Measurements from ENCODE around the gene ZNF474. TPM values are rescaled to one million over a fixed set of nuclear protein-coding genes. Genes with fewer than 3 reads are reported as not detected.

The ZNF474 gene
- total and polyA plus RNA-seq, 7 experiments from 2014 or later, result 0.24 TPM; not detected in 4

DNA sequence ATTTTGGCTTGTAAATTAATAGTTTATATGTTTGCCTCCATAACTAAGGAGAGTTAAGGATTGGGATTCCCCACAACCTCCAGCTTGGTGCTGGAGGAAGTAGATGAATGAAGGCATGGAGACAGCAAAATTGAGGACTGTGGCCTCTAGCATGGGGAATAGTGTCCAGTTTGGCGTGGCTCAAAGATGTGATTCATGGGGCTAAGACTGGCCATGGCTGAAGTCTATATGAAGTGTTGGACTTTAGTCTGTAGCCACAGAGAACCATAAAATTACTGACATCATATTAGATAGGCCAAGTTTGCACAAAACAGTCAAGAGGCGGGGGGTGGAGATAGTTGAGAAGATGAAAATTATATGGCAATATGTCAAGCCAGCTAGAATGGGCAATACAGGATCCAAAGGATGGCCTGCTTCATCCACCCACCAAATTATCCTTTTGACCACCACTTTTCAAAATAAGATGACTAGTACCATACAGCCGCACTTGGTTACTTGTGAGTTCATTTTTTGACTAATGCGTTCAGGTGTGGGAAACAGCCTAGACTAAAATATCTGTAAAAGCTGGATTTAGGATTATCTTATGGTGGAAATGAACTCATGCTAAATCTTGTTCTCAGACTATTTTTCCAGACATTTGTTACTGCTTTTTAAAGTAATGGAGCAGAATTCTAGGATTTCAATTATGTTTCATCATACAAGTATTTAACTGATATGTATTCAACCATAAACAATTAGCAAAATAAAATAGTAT lies 40.2 kb downstream of the ZNF474 start:
- H3K27ac ChIP-seq (ENCODE audit: low read depth, low read length), result no peak overlapping the region
- no peaks in the 10 kb centered on the region for H3K9me3 ChIP-seq (ENCODE audit: control insufficient read depth in 2 of 3, low read length in 3 of 3)
- ChIA-PET CTCF (no interaction called here), POLR2A (no interaction called here)
- H3K4me1 ChIP-seq (ENCODE audit: control insufficient read depth in 2 of 2, insufficient read depth in 2 of 2, low read length in 2 of 2), result no peaks in the 10 kb centered on the region
- no peak for DNase-seq
- H3K4me3 ChIP-seq (ENCODE audit: low read length), result no peak overlapping the region
- no peaks in the 10 kb centered on the region for H3K27me3 ChIP-seq (ENCODE audit: control insufficient read depth in 2 of 2, insufficient read depth in 2 of 2, low read length in 2 of 2)
- peaks cover 0 to 2% (median 0%) of the 10 kb centered on the region in 11 donors for H3K9me3 Mint-ChIP-seq
- no peaks in the 10 kb centered on the region for H3K36me3 Mint-ChIP-seq
- H3K4me3 Mint-ChIP-seq, result no peak overlapping the region
- H3K4me1 Mint-ChIP-seq, result peaks cover 0 to 3% (median 0%) of the 10 kb centered on the region in 7 donors
- intact Hi-C loops (cut with micrococcal nuclease), result no loop called here
- H3K27ac Mint-ChIP-seq, result no peak overlapping the region
- ATAC-seq, result no peak
- H3K27me3 Mint-ChIP-seq, result peaks cover 0 to 6% (median 0%) of the 10 kb centered on the region in 5 donors
- no peaks in the 10 kb centered on the region for H3K36me3 ChIP-seq (ENCODE audit: control insufficient read depth in 2 of 3, insufficient read depth in 3 of 3, low read length in 3 of 3)

- Histone ChIP-seq H3K27ac (ENCODE audit: low read depth, low read length) (no peak overlapping the region), H3K27me3 (ENCODE audit: control insufficient read depth in 2 of 2, insufficient read depth in 2 of 2, low read length in 2 of 2) (no peaks in the 10 kb centered on the region), H3K36me3 (ENCODE audit: control insufficient read depth in 2 of 3, insufficient read depth in 3 of 3, low read length in 3 of 3) (no peaks in the 10 kb centered on the region), H3K9me3 (ENCODE audit: control insufficient read depth in 2 of 3, low read length in 3 of 3) (no peaks in the 10 kb centered on the region), H3K4me1 (ENCODE audit: control insufficient read depth in 2 of 2, insufficient read depth in 2 of 2, low read length in 2 of 2) (no peaks in the 10 kb centered on the region), H3K4me3 (ENCODE audit: low read length) (no peak overlapping the region)
- Mint-ChIP-seq H3K9me3 (peaks cover 0 to 2% (median 0%) of the 10 kb centered on the region in 11 donors), H3K4me3 (no peak overlapping the region), H3K27ac (no peak overlapping the region), H3K4me1 (peaks cover 0 to 3% (median 0%) of the 10 kb centered on the region in 7 donors), H3K36me3 (no peaks in the 10 kb centered on the region), H3K27me3 (peaks cover 0 to 6% (median 0%) of the 10 kb centered on the region in 5 donors)
- ChIA-PET POLR2A (no interaction called here), CTCF (no interaction called here)
- intact Hi-C loops (cut with micrococcal nuclease), result no loop called here
- DNase-seq (no peak), ATAC-seq (no peak)
Observed at GRCh38 chr5:122170620-122171019, 41.3 kb downstream of the ZNF474 start.

DNA sequence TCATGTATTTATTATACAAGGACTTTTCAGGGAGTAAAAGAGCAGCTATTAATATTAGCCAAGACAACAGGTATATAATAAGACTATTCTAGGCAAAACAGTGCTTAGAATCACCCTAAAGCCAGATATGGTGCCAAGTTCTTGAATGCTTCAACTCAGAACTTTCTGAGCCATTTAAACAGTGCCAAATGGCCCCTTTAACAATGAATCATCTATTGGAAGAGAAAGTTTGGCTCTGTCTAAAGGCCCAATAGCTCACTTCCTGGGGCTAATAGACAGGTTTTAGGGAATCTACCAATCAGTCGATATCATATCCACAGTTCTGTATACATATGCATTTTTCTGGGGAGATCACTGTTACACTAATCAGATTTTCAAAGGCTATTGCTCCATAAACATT lies 42.9 kb downstream of the ZNF474 start:
- CTCF ChIA-PET, result no interaction called here

DNA sequence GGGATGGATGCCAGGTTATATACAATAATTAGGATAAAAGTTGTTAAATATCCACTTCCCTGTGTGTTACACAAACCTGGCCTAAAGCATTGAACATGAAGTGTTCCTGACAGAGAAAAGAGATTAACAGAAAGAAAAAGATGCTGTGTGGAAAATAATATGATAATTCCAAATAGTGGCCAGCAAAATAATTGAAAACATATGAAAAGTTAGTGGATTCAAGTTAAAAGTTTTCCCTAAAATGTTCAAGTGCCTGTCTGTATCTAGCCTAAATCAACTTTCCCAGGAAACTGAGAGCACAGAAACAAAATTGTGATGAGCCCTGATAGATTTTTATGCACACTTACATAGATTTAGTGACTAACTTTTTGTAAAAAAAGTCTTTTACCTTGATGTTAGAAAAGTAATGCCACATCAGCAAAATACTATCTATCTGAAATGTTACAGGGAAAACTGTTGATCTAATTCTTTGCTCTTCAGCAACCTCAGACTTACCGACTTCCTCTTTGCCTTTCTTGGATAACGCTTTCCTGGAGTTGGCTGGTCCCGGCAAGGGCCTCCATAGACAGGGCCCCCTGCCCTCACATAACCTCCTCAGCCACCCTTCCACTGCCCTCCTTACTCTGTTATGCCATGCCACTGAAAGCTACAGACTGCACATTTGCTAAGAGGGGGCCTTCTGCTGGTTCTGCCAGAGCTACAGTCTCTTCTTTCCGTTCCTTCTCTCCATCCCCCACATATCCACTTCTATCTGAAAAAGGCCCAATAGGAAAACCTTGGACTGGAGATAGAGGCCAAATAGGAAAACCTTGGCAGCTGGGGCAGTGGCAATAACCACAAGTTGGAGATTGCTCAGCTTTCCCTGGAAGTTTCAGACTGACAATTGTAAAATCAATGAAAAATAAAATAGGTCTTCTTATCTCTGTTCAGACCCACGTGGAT lies 44.4 kb downstream of the ZNF474 start:
- POLR2A ChIA-PET, result no interaction called here
- Histone ChIP-seq H3K4me3 (ENCODE audit: low read length) (no peak overlapping the region), H3K27ac (ENCODE audit: low read depth, low read length) (no peak overlapping the region), H3K36me3 (ENCODE audit: control insufficient read depth in 2 of 3, insufficient read depth in 3 of 3, low read length in 3 of 3) (no peaks in the 10 kb centered on the region), H3K9me3 (ENCODE audit: control insufficient read depth in 2 of 3, low read length in 3 of 3) (no peaks in the 10 kb centered on the region), H3K27me3 (ENCODE audit: control insufficient read depth in 2 of 2, insufficient read depth in 2 of 2, low read length in 2 of 2) (no peaks in the 10 kb centered on the region), H3K4me1 (ENCODE audit: control insufficient read depth in 2 of 2, insufficient read depth in 2 of 2, low read length in 2 of 2) (no peaks in the 10 kb centered on the region)
- intact Hi-C loops (cut with micrococcal nuclease), result no loop called here
- Mint-ChIP-seq H3K27me3 (peaks cover 0 to 2% (median 0%) of the 10 kb centered on the region in 5 donors), H3K9me3 (peaks cover 0 to 2% (median 0%) of the 10 kb centered on the region in 11 donors), H3K36me3 (no peaks in the 10 kb centered on the region), H3K4me3 (no peak overlapping the region), H3K4me1 (peaks cover 0 to 3% (median 0%) of the 10 kb centered on the region in 7 donors), H3K27ac (peak overlapping the region in 1 of 9 donors; percentile 43)
- ATAC-seq, result peak; percentile 38
- CTCF ChIA-PET, result no interaction called here
- no peak for DNase-seq

More for the DNA sequence above, 42.9 kb downstream of the ZNF474 start:
- no peak overlapping the region for H3K4me3 Mint-ChIP-seq
- peaks cover 0 to 6% (median 0%) of the 10 kb centered on the region in 5 donors for H3K27me3 Mint-ChIP-seq
- H3K9me3 ChIP-seq (ENCODE audit: control insufficient read depth in 2 of 3, low read length in 3 of 3), result no peaks in the 10 kb centered on the region
- no peaks in the 10 kb centered on the region for H3K36me3 ChIP-seq (ENCODE audit: control insufficient read depth in 2 of 3, insufficient read depth in 3 of 3, low read length in 3 of 3)
- ATAC-seq (no peak), DNase-seq (no peak)
- POLR2A ChIA-PET, result no interaction called here
- no peaks in the 10 kb centered on the region for H3K36me3 Mint-ChIP-seq
- H3K4me3 ChIP-seq (ENCODE audit: low read length), result no peak overlapping the region
- H3K4me1 Mint-ChIP-seq, result peaks cover 0 to 3% (median 0%) of the 10 kb centered on the region in 7 donors
- no peaks in the 10 kb centered on the region for H3K4me1 ChIP-seq (ENCODE audit: control insufficient read depth in 2 of 2, insufficient read depth in 2 of 2, low read length in 2 of 2)
- H3K9me3 Mint-ChIP-seq, result peaks cover 0 to 2% (median 0%) of the 10 kb centered on the region in 11 donors
- H3K27ac ChIP-seq (ENCODE audit: low read depth, low read length), result no peak overlapping the region
- H3K27ac Mint-ChIP-seq, result no peak overlapping the region
- H3K27me3 ChIP-seq (ENCODE audit: control insufficient read depth in 2 of 2, insufficient read depth in 2 of 2, low read length in 2 of 2), result no peaks in the 10 kb centered on the region
- intact Hi-C loops (cut with micrococcal nuclease), result no loop called here

DNA sequence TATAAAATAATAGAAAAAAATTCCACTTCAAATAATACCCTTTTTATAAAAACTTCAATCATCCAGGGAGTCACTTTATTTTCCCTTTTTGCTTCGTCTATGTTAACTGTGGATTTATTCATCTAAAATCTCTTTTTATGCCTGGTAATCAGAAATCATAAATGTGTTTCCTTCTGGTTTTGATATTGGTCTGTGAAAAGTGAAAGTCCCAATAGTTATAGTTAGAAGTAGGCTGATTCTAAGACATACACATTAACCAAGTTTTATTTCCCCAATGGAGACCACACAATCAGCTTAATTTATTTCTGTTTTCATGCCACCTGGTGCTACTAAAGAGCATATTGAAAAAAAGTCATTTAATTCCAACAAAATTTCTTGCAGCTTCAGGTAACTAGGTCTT lies 45.7 kb downstream of the ZNF474 start:
- CTCF ChIA-PET, result no interaction called here
- Mint-ChIP-seq H3K4me3 (no peak overlapping the region), H3K9me3 (peaks cover 0 to 7% (median 0%) of the 10 kb centered on the region in 11 donors), H3K27me3 (peaks cover 0 to 2% (median 0%) of the 10 kb centered on the region in 5 donors), H3K36me3 (no peaks in the 10 kb centered on the region), H3K4me1 (peaks cover 0 to 3% (median 0%) of the 10 kb centered on the region in 7 donors), H3K27ac (no peak overlapping the region)
- intact Hi-C loops (cut with micrococcal nuclease), result no loop called here
- Histone ChIP-seq H3K27ac (ENCODE audit: low read depth, low read length) (no peak overlapping the region), H3K36me3 (ENCODE audit: control insufficient read depth in 2 of 3, insufficient read depth in 3 of 3, low read length in 3 of 3) (no peaks in the 10 kb centered on the region), H3K4me3 (ENCODE audit: low read length) (no peak overlapping the region), H3K9me3 (ENCODE audit: control insufficient read depth in 2 of 3, low read length in 3 of 3) (no peaks in the 10 kb centered on the region), H3K4me1 (ENCODE audit: control insufficient read depth in 2 of 2, insufficient read depth in 2 of 2, low read length in 2 of 2) (no peaks in the 10 kb centered on the region), H3K27me3 (ENCODE audit: control insufficient read depth in 2 of 2, insufficient read depth in 2 of 2, low read length in 2 of 2) (no peaks in the 10 kb centered on the region)
- no peak for ATAC-seq
- POLR2A ChIA-PET, result no interaction called here
- no peak for DNase-seq

GRCh38 chr5:122175852-122176251 lies 46.5 kb downstream of the ZNF474 start:
- Mint-ChIP-seq H3K9me3 (peaks cover 0 to 7% (median 0%) of the 10 kb centered on the region in 11 donors), H3K4me1 (peaks cover 0 to 3% (median 0%) of the 10 kb centered on the region in 7 donors), H3K4me3 (no peak overlapping the region), H3K27me3 (peaks cover 0 to 2% (median 0%) of the 10 kb centered on the region in 5 donors), H3K27ac (peak overlapping the region in 1 of 9 donors; percentile 8), H3K36me3 (no peaks in the 10 kb centered on the region)
- intact Hi-C loops (cut with micrococcal nuclease), result no loop called here
- Histone ChIP-seq H3K27me3 (ENCODE audit: control insufficient read depth in 2 of 2, insufficient read depth in 2 of 2, low read length in 2 of 2) (no peaks in the 10 kb centered on the region), H3K4me1 (ENCODE audit: control insufficient read depth in 2 of 2, insufficient read depth in 2 of 2, low read length in 2 of 2) (no peaks in the 10 kb centered on the region), H3K27ac (ENCODE audit: low read depth, low read length) (no peak overlapping the region), H3K9me3 (ENCODE audit: control insufficient read depth in 2 of 3, low read length in 3 of 3) (no peaks in the 10 kb centered on the region), H3K4me3 (ENCODE audit: low read length) (no peak overlapping the region), H3K36me3 (ENCODE audit: control insufficient read depth in 2 of 3, insufficient read depth in 3 of 3, low read length in 3 of 3) (no peaks in the 10 kb centered on the region)
- ATAC-seq (no peak), DNase-seq (no peak)
- ChIA-PET CTCF (no interaction called here), POLR2A (no interaction called here)

Data from naive thymus-derived CD4-positive, alpha-beta T cell (primary cell).